Right ventricle myocardium superior (tissue), 1 donor: ENCODE results near the gene CD101. TPM values are rescaled to one million over a fixed set of nuclear protein-coding genes. Genes with fewer than 3 reads are reported as not detected.
A peak's percentile ranks its signal among the peaks of the same experiment; 100 is the strongest.

ENCODE experiments used
- ATAC-seq: fragments of 200-7000 bp; cut with Tn5 transposase; one replicate; pipeline ENCODE4 v1.9.1; 2020; ENCODE audit warnings: mild to moderate bottlenecking; ENCODE audit not compliant: poor library complexity
- DNase-seq: peaks from one replicate; pipeline ENCODE4 v3.0.0-alpha.2; 2020
- intact Hi-C: fragments of 100-400 bp; cut with DNase I; formaldehyde crosslinking; loops from one replicate; pipeline ENCODE4 v1.11.2; 2022
- total RNA-seq: library from RNA; stranded (reverse); fragmentation: NEBNext Ultra II Directional; extraction: Animal tissue kit (Norgen Biotek cat#: 25700); gene quantifications from one replicate; pipeline ENCODE4 v1.2.1, GENCODE V29; 2021
- donor health status: DM: no; HTN: yes; CAD: no; lungs with severe emphysema.

Gene CD101
- total RNA-seq, 1 donor from 2014 or later: 1.0 TPM

- intact Hi-C loops: no loop called here
- DNase-seq: no peak
- ATAC-seq: no peak
Measured at GRCh38 chr1:117036018-117036461, 34.5 kb downstream of the CD101 start.

GRCh38 chr1:117037802-117038201 is 36.2 kb downstream of the CD101 start:
- intact Hi-C loops: no loop called here
- ATAC-seq (no peak), DNase-seq (no peak)

GRCh38 chr1:117038236-117038635 is 36.7 kb downstream of the CD101 start:
- ATAC-seq (no peak), DNase-seq (no peak)
- intact Hi-C loops: no loop called here

GRCh38 chr1:117044217-117044616 is 42.7 kb downstream of the CD101 start:
- intact Hi-C loops: no loop called here
- ATAC-seq (no peak), DNase-seq (no peak)

GRCh38 chr1:117045644-117046043 is 44.1 kb downstream of the CD101 start:
- intact Hi-C loops: no loop called here
- no peak for DNase-seq
- ATAC-seq: no peak

GRCh38 chr1:117046781-117047180 is 45.2 kb downstream of the CD101 start:
- intact Hi-C loops: no loop called here

GRCh38 chr1:117047271-117047670 is 45.7 kb downstream of the CD101 start:
- DNase-seq: no peak
- intact Hi-C loops: no loop called here
- ATAC-seq: no peak

More at GRCh38 chr1:117046781-117047180, 45.2 kb downstream of the CD101 start:
- DNase-seq (no peak), ATAC-seq (no peak)

GRCh38 chr1:117049857-117050256 is 48.3 kb downstream of the CD101 start:
- peak; percentile 65 for ATAC-seq
- intact Hi-C loops: loop anchor here (5.0 kb wide), 2 partner anchors 198 to 313 kb away; no protein-coding TSS in a partner anchor

GRCh38 chr1:117051224-117052064 is 49.9 kb downstream of the CD101 start:
- intact Hi-C loops: loop anchor here (5.0 kb wide), 2 partner anchors 199 to 314 kb away; no protein-coding TSS in a partner anchor
- ATAC-seq: peak; percentile 56
- no peak for DNase-seq

More at GRCh38 chr1:117049857-117050256, 48.3 kb downstream of the CD101 start:
- DNase-seq: no peak

- DNase-seq: no peak
- intact Hi-C loops: loop anchor here (5.0 kb wide), 2 partner anchors 202 to 317 kb away; no protein-coding TSS in a partner anchor
- no peak for ATAC-seq
Measured at GRCh38 chr1:117054068-117054467, 52.5 kb downstream of the CD101 start.

- DNase-seq (no peak), ATAC-seq (no peak)
- intact Hi-C loops: no loop called here
Measured at GRCh38 chr1:117058810-117059209, 57.2 kb downstream of the CD101 start.

GRCh38 chr1:117059334-117059677 is 57.7 kb downstream of the CD101 start:
- intact Hi-C loops: no loop called here
- peak; percentile 6 for ATAC-seq
- peak; percentile 60 for DNase-seq

- ATAC-seq: peak; percentile 99
- intact Hi-C loops: no loop called here
- peak; percentile 90 for DNase-seq
Measured at GRCh38 chr1:117059678-117060440, 58.3 kb downstream of the CD101 start, which contains the start of gene TTF2. TTF2 (plus strand) TSS chr1:117060326; CDS start chr1:117060347, 21 bp downstream.

GRCh38 chr1:117060441-117061317 is 59.1 kb downstream of the CD101 start:
- peak; percentile 58 for ATAC-seq
- intact Hi-C loops: no loop called here
- no peak for DNase-seq

- DNase-seq: no peak
- intact Hi-C loops: no loop called here
- no peak for ATAC-seq
Measured at GRCh38 chr1:117061986-117062415, 60.4 kb downstream of the CD101 start.

- DNase-seq: no peak
- no peak for ATAC-seq
- intact Hi-C loops: loop anchor here (5.0 kb wide), 1 partner anchor 61 kb away; no protein-coding TSS in a partner anchor
Measured at GRCh38 chr1:117066367-117066766, 64.8 kb downstream of the CD101 start.

- ATAC-seq: peak; percentile 95
- peak; percentile 53 for DNase-seq
- intact Hi-C loops: loop anchor here (2.0 to 5.0 kb wide), 2 partner anchors 60 to 217 kb away; no protein-coding TSS in a partner anchor
Measured at GRCh38 chr1:117067533-117068370, 66.2 kb downstream of the CD101 start.
